ENCODE measurements around the gene PODXL2. TPM values are rescaled to one million over a fixed set of nuclear protein-coding genes. Genes with fewer than 3 reads are reported as not detected.

The PODXL2 gene
- total RNA-seq, 3 donors from 2014 or later (not counting 1 experiment from before 2014, with no cell fraction given) = 2.2 to 3.5 (median 2.7) TPM

DNA sequence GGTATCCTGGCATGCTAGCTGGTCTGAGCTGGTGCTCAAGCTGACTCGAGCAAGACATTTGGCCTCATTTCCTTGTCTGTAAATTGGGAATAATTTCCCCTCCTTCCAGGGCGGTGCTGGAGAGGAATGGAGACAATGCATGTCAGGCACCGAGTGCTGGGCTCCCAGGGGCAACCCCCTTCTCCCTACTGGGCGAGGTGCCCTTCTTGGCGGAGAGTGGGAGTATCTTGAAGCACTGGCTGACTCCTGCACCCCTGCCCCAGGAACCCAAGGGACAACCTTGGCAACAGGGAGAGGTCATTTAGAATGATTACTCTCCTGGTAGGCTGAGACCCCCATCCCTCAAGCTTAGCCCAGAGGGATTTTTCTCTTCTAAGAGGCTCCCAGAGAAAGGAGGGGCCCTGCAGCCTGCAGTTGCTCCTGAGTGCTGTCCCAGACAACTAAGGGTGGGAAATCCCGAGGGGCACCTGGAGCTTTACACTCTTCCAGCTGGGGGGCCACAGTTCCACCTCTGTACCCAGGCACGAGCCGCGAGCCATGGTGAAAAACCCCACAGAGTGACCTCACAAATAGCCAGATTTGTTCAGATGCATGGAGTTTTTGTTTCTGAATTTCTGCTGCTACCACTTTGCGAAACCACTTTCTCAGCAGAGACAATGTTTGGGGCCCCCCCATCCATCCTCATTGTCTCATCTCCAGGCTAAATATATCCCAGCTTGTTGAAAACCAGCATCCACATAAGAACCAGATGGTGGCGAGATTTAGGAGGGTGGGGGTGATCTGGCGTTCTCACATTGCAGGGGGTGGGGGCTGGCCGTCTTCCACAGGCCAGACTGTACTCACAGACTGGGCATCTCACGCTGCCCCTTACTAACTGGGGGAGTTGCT lies 88.6 kb downstream of the PODXL2 start:
- H3K27me3 Mint-ChIP-seq (ENCODE audit: low read depth in 2 of 2) = no peaks in the 10 kb centered on the region
- H3K4me1 ChIP-seq (ENCODE audit: control insufficient read depth, insufficient read depth, low read length) = no peaks in the 10 kb centered on the region
- H3K27me3 ChIP-seq (ENCODE audit: control insufficient read depth, insufficient read depth, low read length) = no peaks in the 10 kb centered on the region
- no peak overlapping the region for H3K4me3 ChIP-seq (ENCODE audit: low read length)
- no peaks in the 10 kb centered on the region for H3K4me1 Mint-ChIP-seq
- TF ChIP-seq, protein P1, sequence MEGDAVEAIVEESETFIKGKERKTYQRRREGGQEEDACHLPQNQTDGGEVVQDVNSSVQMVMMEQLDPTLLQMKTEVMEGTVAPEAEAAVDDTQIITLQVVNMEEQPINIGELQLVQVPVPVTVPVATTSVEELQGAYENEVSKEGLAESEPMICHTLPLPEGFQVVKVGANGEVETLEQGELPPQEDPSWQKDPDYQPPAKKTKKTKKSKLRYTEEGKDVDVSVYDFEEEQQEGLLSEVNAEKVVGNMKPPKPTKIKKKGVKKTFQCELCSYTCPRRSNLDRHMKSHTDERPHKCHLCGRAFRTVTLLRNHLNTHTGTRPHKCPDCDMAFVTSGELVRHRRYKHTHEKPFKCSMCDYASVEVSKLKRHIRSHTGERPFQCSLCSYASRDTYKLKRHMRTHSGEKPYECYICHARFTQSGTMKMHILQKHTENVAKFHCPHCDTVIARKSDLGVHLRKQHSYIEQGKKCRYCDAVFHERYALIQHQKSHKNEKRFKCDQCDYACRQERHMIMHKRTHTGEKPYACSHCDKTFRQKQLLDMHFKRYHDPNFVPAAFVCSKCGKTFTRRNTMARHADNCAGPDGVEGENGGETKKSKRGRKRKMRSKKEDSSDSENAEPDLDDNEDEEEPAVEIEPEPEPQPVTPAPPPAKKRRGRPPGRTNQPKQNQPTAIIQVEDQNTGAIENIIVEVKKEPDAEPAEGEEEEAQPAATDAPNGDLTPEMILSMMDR (IDR thresholded peaks at IDR 0.05) = no peak
- H3K27ac Mint-ChIP-seq = no peak overlapping the region
- no peaks in the 10 kb centered on the region for H3K9me3 ChIP-seq (ENCODE audit: control insufficient read depth, insufficient read depth, low read length)
- intact Hi-C loops (cut with micrococcal nuclease) = no loop called here
- 77% methylated on average over 14 of the region's 14 CpGs for WGBS (ENCODE audit: insufficient coverage)
- no peaks in the 10 kb centered on the region for H3K36me3 Mint-ChIP-seq
- DNase-seq = no peak
- H3K4me3 Mint-ChIP-seq = no peak overlapping the region
- H3K9me3 Mint-ChIP-seq = no peaks in the 10 kb centered on the region
- no peaks in the 10 kb centered on the region for H3K36me3 ChIP-seq (ENCODE audit: control insufficient read depth, insufficient read depth, low read length)
- ATAC-seq = no peak
- no peak overlapping the region for H3K27ac ChIP-seq (ENCODE audit: low read length)

- WGBS (ENCODE audit: insufficient coverage) = 82% methylated on average over 7 of the region's 7 CpGs
- intact Hi-C loops (cut with micrococcal nuclease) = no loop called here
- no peak for DNase-seq
Measured at GRCh38 chr3:127718245-127718915, 89.4 kb downstream of the PODXL2 start.

DNA sequence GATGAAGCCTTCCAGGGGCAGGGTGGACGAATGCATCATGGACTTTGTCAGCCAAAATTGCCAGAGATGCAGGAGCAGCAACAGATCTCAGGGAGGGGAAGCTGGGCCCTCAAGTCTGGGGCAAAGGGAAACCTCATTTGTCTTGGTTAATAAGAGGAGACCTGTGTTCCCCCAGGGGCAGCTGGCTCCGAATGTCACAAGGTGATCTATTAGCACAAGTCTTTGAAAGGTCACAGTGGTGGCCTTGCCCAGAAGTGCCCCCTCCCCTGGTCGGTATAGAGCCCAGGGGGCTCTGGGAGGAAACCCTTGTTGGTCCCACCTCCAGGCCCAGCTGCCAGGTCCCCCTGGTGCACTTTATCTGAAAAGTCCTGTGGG lies 89.9 kb downstream of the PODXL2 start:
- Histone ChIP-seq H3K27ac (ENCODE audit: low read length) (no peak overlapping the region), H3K4me3 (ENCODE audit: low read length) (no peak overlapping the region), H3K4me1 (ENCODE audit: control insufficient read depth, insufficient read depth, low read length) (no peaks in the 10 kb centered on the region), H3K27me3 (ENCODE audit: control insufficient read depth, insufficient read depth, low read length) (no peaks in the 10 kb centered on the region), H3K9me3 (ENCODE audit: control insufficient read depth, insufficient read depth, low read length) (no peaks in the 10 kb centered on the region), H3K36me3 (ENCODE audit: control insufficient read depth, insufficient read depth, low read length) (no peaks in the 10 kb centered on the region)
- WGBS (ENCODE audit: insufficient coverage) = 86% methylated on average over 3 of the region's 3 CpGs
- Mint-ChIP-seq H3K9me3 (no peaks in the 10 kb centered on the region), H3K36me3 (no peaks in the 10 kb centered on the region), H3K4me1 (no peaks in the 10 kb centered on the region), H3K27ac (no peak overlapping the region), H3K27me3 (ENCODE audit: low read depth in 2 of 2) (no peaks in the 10 kb centered on the region), H3K4me3 (no peak overlapping the region)
- intact Hi-C loops (cut with micrococcal nuclease) = no loop called here
- ATAC-seq (no peak), DNase-seq (no peak)
- TF ChIP-seq, protein P1 (IDR thresholded peaks at IDR 0.05) = no peak

More at GRCh38 chr3:127718245-127718915, 89.4 kb downstream of the PODXL2 start:
- Histone ChIP-seq H3K27ac (ENCODE audit: low read length) (no peak overlapping the region), H3K4me1 (ENCODE audit: control insufficient read depth, insufficient read depth, low read length) (no peaks in the 10 kb centered on the region), H3K9me3 (ENCODE audit: control insufficient read depth, insufficient read depth, low read length) (no peaks in the 10 kb centered on the region), H3K36me3 (ENCODE audit: control insufficient read depth, insufficient read depth, low read length) (no peaks in the 10 kb centered on the region), H3K4me3 (ENCODE audit: low read length) (no peak overlapping the region), H3K27me3 (ENCODE audit: control insufficient read depth, insufficient read depth, low read length) (no peaks in the 10 kb centered on the region)
- Mint-ChIP-seq H3K27ac (no peak overlapping the region), H3K4me1 (no peaks in the 10 kb centered on the region), H3K36me3 (no peaks in the 10 kb centered on the region), H3K4me3 (no peak overlapping the region), H3K9me3 (no peaks in the 10 kb centered on the region), H3K27me3 (ENCODE audit: low read depth in 2 of 2) (no peaks in the 10 kb centered on the region)
- no peak for ATAC-seq
- TF ChIP-seq, protein P1 (IDR thresholded peaks at IDR 0.05) = no peak
